Peyer's patch (tissue), 4 donors: Measurements from ENCODE around the gene EID1. TPM values are rescaled to one million over a fixed set of nuclear protein-coding genes. Genes with fewer than 3 reads are reported as not detected.
"Not testable (repeated sequence)": the region's sequence is repeated elsewhere in the genome, so short reads cannot be mapped to it uniquely, and the experiment has no call there.

Experiments
- DNase-seq, 3 donors: peaks; one replicate each; pipeline ENCODE4 v3.0.0-alpha.2; 2017 to 2019
- H3K27ac ChIP-seq, 4 donors: fragments of 200-600 bp; sonication (generic); one replicate each; pipeline ENCODE4 v1.5.1; 2016 to 2019
- H3K27me3 ChIP-seq, 2 donors: fragments of 200-600 bp; sonication (generic); one replicate each; pipeline ENCODE4 v1.5.1; 2019
- H3K36me3 ChIP-seq, 3 donors: fragments of 200-600 bp; sonication (generic); one replicate each; pipeline ENCODE4 v1.5.1; 2016 to 2019
- H3K4me1 ChIP-seq, 4 donors: fragments of 200-600 bp; sonication (generic); one replicate each; pipeline ENCODE4 v1.5.1; 2016 to 2019
- H3K4me3 ChIP-seq, 4 donors: fragments of 200-600 bp; sonication (generic); 1 replicate in 3 of 4; 2 replicates in 1 of 4; pipeline ENCODE4 v1.5.1; 2016 to 2019; ENCODE audit warnings: mild to moderate bottlenecking in 1 of 4
- H3K9me3 ChIP-seq, 4 donors: fragments of 200-600 bp; sonication (generic); one replicate each; pipeline ENCODE4 v1.5.1; 2016 to 2019; ENCODE audit warnings: mild to moderate bottlenecking in 1 of 4
- CTCF ChIP-seq, 6 experiments: fragments of 450-650 bp in 4 of 6; fragments of 200-600 bp in 2 of 6; sonication (generic) in 1 of 6; IDR thresholded peaks; one replicate each; pipeline ENCODE4 v1.5.1; 2017 to 2019; ENCODE audit warnings: antibody characterized with exemption in 6 of 6, mild to moderate bottlenecking in 3 of 6, moderate library complexity in 1 of 6
- POLR2A ChIP-seq, 2 donors: fragments of 450-650 bp; IDR thresholded peaks; one replicate each; pipeline ENCODE4 v1.5.1; 2017; ENCODE audit warnings: antibody characterized with exemption in 2 of 2, mild to moderate bottlenecking in 2 of 2, moderate library complexity in 2 of 2
- total RNA-seq, 4 donors: library from RNA; depleted of rRNA; stranded (reverse); fragments of >200 nt; gene quantifications; one replicate each; pipeline ENCODE4 v1.1.0, GENCODE V29; 2016

Gene EID1
- total RNA-seq, 4 donors from 2014 or later: 70.8 to 113 (median 80.6) TPM

GRCh38 chr15:48834756-48835155, 43.2 kb upstream of the EID1 start:
- Histone ChIP-seq H3K27me3 (no peaks in the 10 kb centered on the region), H3K4me3 (no peak overlapping the region), H3K4me1 (no peaks in the 10 kb centered on the region), H3K27ac (no peak overlapping the region), H3K9me3 (no peaks in the 10 kb centered on the region), H3K36me3 (no peaks in the 10 kb centered on the region)
- TF ChIP-seq CTCF (IDR thresholded peaks at IDR 0.05) (no peak), POLR2A (IDR thresholded peaks at IDR 0.05) (no peak)
- DNase-seq: no peak

GRCh38 chr15:48842501-48842900, 35.4 kb upstream of the EID1 start:
- no peak for DNase-seq
- Histone ChIP-seq H3K36me3 (no peaks in the 10 kb centered on the region), H3K27ac (no peak overlapping the region), H3K27me3 (no peaks in the 10 kb centered on the region), H3K4me1 (no peaks in the 10 kb centered on the region), H3K4me3 (no peak overlapping the region), H3K9me3 (no peaks in the 10 kb centered on the region)
- TF ChIP-seq CTCF (IDR thresholded peaks at IDR 0.05) (no peak), POLR2A (IDR thresholded peaks at IDR 0.05) (no peak)

GRCh38 chr15:48845123-48845522, 32.8 kb upstream of the EID1 start:
- Histone ChIP-seq H3K9me3 (no peaks in the 10 kb centered on the region), H3K4me1 (no peaks in the 10 kb centered on the region)

GRCh38 chr15:48850648-48851047, 27.3 kb upstream of the EID1 start:
- Histone ChIP-seq H3K27ac (no peak overlapping the region), H3K4me1 (no peaks in the 10 kb centered on the region), H3K27me3 (no peaks in the 10 kb centered on the region), H3K4me3 (no peak overlapping the region), H3K9me3 (no peaks in the 10 kb centered on the region), H3K36me3 (no peaks in the 10 kb centered on the region)
- TF ChIP-seq CTCF (IDR thresholded peaks at IDR 0.05): no peak
- DNase-seq: no peak

More at GRCh38 chr15:48845123-48845522, 32.8 kb upstream of the EID1 start:
- no peaks in the 10 kb centered on the region for H3K36me3 ChIP-seq
- H3K27ac ChIP-seq: no peak overlapping the region
- TF ChIP-seq CTCF (IDR thresholded peaks at IDR 0.05): no peak
- TF ChIP-seq POLR2A (IDR thresholded peaks at IDR 0.05): no peak
- no peak for DNase-seq
- no peak overlapping the region for H3K4me3 ChIP-seq
- no peaks in the 10 kb centered on the region for H3K27me3 ChIP-seq

- Histone ChIP-seq H3K4me1 (no peaks in the 10 kb centered on the region), H3K9me3 (no peaks in the 10 kb centered on the region), H3K27ac (no peak overlapping the region), H3K4me3 (no peak overlapping the region), H3K27me3 (no peaks in the 10 kb centered on the region), H3K36me3 (no peaks in the 10 kb centered on the region)
- no peak for DNase-seq
- TF ChIP-seq POLR2A (IDR thresholded peaks at IDR 0.05) (no peak), CTCF (IDR thresholded peaks at IDR 0.05) (no peak)
Observed at GRCh38 chr15:48851956-48852355, 26.0 kb upstream of the EID1 start.

- not testable (repeated sequence) for H3K27me3 ChIP-seq, H3K4me3 ChIP-seq, H3K36me3 ChIP-seq, H3K4me1 ChIP-seq, H3K9me3 ChIP-seq, DNase-seq, H3K27ac ChIP-seq
Observed at GRCh38 chr15:48854434-48854833, 23.5 kb upstream of the EID1 start.
